Cerebellar cortex (tissue), 1 donor: Measurements from ENCODE around the gene RASGRF2.

Experiments used
- DNase-seq: peaks from one replicate; pipeline ENCODE4 v3.0.0-alpha.2; 2015; ENCODE audit warnings: low spot score

The RASGRF2 gene

GRCh38 chr5:81171769-81172168 is 211.6 kb downstream of the RASGRF2 start:
- DNase-seq, result no peak

GRCh38 chr5:81172710-81173109 is 212.5 kb downstream of the RASGRF2 start:
- no peak for DNase-seq

GRCh38 chr5:81177061-81177460 is 216.9 kb downstream of the RASGRF2 start:
- no peak for DNase-seq

GRCh38 chr5:81179959-81180358 is 219.8 kb downstream of the RASGRF2 start:
- DNase-seq, result no peak

- DNase-seq, result no peak
These were observed 220.8 kb downstream of the RASGRF2 start for GRCh38 chr5:81180780-81181460.

- DNase-seq, result no peak
These were observed 221.6 kb downstream of the RASGRF2 start for GRCh38 chr5:81181576-81182316.

- DNase-seq, result no peak
These were observed 222.5 kb downstream of the RASGRF2 start for GRCh38 chr5:81182396-81183390.

GRCh38 chr5:81183811-81184748 is 223.9 kb downstream of the RASGRF2 start:
- DNase-seq, result no peak

GRCh38 chr5:81184749-81185110 is 224.6 kb downstream of the RASGRF2 start:
- DNase-seq, result no peak

- DNase-seq, result no peak
These were observed 227.7 kb downstream of the RASGRF2 start for GRCh38 chr5:81187885-81188284.

- no peak for DNase-seq
These were observed 228.8 kb downstream of the RASGRF2 start for GRCh38 chr5:81188962-81189361.

GRCh38 chr5:81189875-81190498 is 229.8 kb downstream of the RASGRF2 start:
- DNase-seq, result no peak

- DNase-seq, result no peak
These were observed 231.7 kb downstream of the RASGRF2 start for GRCh38 chr5:81191726-81192372.

- DNase-seq, result no peak
These were observed 232.2 kb downstream of the RASGRF2 start for GRCh38 chr5:81192373-81192750.

- peak; percentile 75 for DNase-seq
These were observed 234.6 kb downstream of the RASGRF2 start for GRCh38 chr5:81194633-81195334.

GRCh38 chr5:81195335-81195929 is 235.3 kb downstream of the RASGRF2 start:
- no peak for DNase-seq

- DNase-seq, result no peak
These were observed 242.5 kb downstream of the RASGRF2 start for GRCh38 chr5:81202655-81203054.

- no peak for DNase-seq
These were observed 243.6 kb downstream of the RASGRF2 start for GRCh38 chr5:81203729-81204128.

- DNase-seq, result no peak
These were observed 244.0 kb downstream of the RASGRF2 start for GRCh38 chr5:81204205-81204604.
